Rectal smooth muscle tissue (tissue), 1 donor: Measurements from ENCODE around the gene CACNA2D3.

Experiments
- H3K27ac ChIP-seq: one replicate; pipeline ENCODE4 v1.7.0; 2013; ENCODE audit warnings: low read depth, low read length, inconsistent platforms
- H3K27me3 ChIP-seq: one replicate; pipeline ENCODE4 v1.7.0; 2013; ENCODE audit warnings: low read length; ENCODE audit not compliant: control insufficient read depth, insufficient read depth
- H3K36me3 ChIP-seq: one replicate; pipeline ENCODE4 v1.7.0; 2013; ENCODE audit warnings: low read length; ENCODE audit not compliant: control insufficient read depth, insufficient read depth
- H3K4me1 ChIP-seq: one replicate; pipeline ENCODE4 v1.7.0; 2013; ENCODE audit warnings: low read length; ENCODE audit not compliant: control insufficient read depth, insufficient read depth
- H3K4me3 ChIP-seq: one replicate; pipeline ENCODE4 v1.7.0; 2013; ENCODE audit warnings: low read length
- H3K9ac ChIP-seq: one replicate; pipeline ENCODE4 v1.7.0; 2013; ENCODE audit warnings: low read length

Gene CACNA2D3

DNA sequence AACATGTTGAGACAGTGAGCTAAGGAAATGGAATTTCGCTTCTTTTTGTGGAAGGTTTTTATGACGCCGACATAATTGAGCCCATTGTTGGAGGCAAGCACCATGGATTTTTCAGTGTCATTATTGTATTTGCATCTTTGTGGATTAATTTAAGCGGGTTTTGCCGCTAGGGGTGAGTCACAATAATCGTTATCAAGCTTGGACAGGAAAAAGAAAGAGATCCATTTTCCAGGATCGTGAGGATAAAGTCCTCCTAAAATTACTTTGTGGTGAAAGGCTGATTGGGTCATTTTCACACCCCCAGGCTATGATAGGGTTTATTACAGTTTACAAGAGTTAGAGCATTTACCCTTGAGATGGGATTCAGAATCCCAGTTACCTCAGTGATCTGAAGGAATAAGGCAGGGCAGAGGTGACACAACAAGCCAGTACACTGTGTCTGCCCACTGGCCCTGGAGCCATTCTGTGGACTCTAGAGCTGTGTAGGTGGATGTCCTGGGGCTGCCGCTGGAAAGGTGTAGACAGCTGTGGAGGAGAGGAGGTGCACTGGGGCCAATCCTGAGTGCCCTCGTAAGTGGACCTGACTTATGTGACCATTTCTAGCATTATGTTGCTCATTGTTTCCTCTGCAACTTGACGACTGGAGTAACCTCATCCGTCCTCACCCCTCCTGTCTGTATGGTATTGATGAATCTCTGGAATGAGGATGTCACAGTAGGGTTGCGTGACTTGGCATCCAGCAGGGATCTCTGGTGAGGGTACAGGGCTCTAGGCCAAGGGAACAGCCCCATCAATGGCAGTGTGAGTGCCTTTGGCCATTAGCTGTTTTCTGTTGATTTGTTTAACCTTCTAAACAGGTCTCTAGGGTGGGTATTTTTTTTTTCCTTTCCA is 435.4 kb downstream of the CACNA2D3 start:
- Histone ChIP-seq H3K4me3 (no peak overlapping the region), H3K4me1 (no peaks in the 10 kb centered on the region), H3K9ac (no peak overlapping the region), H3K27ac (no peak overlapping the region), H3K27me3 (no peaks in the 10 kb centered on the region), H3K36me3 (no peaks in the 10 kb centered on the region)

DNA sequence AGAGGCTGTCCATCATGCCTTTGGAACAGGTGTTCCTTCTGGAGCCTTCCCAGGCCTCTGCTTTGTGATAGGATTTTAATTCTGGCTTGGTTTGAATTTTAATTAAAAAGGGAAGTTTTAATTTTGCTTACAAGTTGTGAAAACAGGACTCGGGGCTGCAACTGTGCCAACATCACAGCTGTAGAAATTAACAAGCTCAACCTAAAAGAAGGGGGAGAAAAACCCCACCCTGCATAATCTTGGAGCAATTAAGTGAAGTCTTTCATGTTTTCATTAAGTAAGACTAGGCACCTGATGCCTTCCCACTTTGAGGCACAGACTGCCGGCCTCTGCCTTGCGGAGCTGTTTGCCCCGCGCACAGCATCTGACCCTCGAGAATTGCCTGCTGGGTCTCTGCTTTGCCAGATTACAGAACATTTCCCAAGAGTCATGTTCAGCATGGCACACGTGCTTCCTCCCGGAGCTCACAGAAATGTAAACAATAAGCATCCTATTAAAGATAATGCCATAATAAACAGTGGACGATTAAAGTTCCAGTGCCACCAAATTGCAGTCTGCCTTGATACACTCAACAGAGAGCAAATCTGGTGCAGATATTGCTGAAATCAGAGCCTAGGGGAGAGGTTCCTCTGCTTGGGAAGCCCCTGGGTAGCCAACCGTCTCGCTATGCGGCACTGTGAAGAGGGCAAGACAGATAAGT is 441.3 kb downstream of the CACNA2D3 start:
- no peak overlapping the region for H3K9ac ChIP-seq
- no peak overlapping the region for H3K4me3 ChIP-seq
- H3K27me3 ChIP-seq, result no peaks in the 10 kb centered on the region
- H3K36me3 ChIP-seq, result no peaks in the 10 kb centered on the region
- no peaks in the 10 kb centered on the region for H3K4me1 ChIP-seq
- H3K27ac ChIP-seq, result no peak overlapping the region

DNA sequence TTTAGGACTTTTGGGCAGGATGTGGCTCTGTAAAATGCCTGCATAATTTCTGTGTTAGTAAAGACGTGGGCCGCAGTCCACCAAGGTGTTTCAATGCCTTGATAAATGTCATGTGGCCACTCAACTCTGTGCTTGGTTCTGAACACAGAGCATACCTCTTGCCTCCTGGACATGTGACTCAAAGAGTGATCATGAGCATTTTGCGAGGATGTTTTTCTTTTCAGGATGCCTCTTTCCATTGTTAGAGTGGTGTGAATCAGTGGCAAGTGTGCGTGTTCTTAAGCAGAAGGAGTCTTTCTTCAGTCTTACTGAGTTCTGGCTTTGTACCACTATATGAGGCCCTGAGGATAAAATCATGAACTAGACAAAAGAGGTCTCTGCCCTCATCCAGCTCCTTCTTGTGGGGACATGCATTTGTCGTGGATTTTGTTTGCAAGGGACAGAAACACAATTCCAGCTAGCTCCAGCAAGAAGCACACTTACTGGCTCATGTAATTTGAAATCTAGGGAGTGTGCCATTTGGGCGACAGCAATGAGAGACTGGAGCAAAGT is 442.1 kb downstream of the CACNA2D3 start:
- Histone ChIP-seq H3K4me3 (no peak overlapping the region), H3K9ac (no peak overlapping the region), H3K27me3 (no peaks in the 10 kb centered on the region), H3K4me1 (no peaks in the 10 kb centered on the region), H3K36me3 (no peaks in the 10 kb centered on the region), H3K27ac (no peak overlapping the region)

DNA sequence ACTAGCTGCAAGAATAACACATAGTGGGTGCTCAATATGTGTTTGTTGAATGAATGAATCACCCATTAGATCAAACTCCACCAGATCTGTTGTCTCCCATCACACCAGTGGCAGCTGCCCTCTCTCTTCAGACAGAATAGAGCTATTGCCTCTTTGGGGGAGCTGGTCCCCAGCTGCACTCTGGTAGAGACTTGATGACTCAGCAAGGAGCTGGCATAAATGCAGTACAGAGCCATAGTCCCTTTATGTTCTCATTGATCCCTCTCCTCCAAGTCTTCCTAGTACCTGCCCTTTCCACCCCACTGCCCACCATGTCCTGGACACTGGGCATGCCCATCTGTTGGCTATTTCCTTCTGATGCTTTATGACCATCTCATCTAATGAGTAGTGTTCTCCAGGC is 443.6 kb downstream of the CACNA2D3 start:
- Histone ChIP-seq H3K4me1 (no peaks in the 10 kb centered on the region), H3K9ac (no peak overlapping the region), H3K27ac (no peak overlapping the region), H3K36me3 (no peaks in the 10 kb centered on the region), H3K27me3 (no peaks in the 10 kb centered on the region), H3K4me3 (no peak overlapping the region)

DNA sequence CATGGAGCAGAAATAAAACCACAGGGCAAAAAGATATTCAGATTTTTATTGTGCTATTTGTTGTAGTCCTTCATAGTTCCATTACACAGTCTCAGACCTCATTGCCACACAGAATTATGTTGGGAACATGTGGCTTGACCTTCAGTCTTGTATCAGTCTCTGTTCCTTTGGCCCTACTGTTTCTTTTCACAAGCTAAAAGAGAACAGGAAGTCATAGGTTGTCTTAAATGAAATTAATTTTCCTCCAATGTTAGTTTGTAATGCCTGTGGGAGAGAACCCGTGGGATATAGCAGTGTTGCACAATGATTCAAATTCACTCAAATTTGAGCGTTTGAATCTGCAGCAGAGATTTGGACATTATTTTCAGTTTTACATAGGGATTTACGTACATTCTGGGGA is 445.6 kb downstream of the CACNA2D3 start:
- Histone ChIP-seq H3K27me3 (no peaks in the 10 kb centered on the region), H3K36me3 (no peaks in the 10 kb centered on the region), H3K4me1 (no peaks in the 10 kb centered on the region), H3K27ac (no peak overlapping the region), H3K9ac (no peak overlapping the region), H3K4me3 (no peak overlapping the region)

DNA sequence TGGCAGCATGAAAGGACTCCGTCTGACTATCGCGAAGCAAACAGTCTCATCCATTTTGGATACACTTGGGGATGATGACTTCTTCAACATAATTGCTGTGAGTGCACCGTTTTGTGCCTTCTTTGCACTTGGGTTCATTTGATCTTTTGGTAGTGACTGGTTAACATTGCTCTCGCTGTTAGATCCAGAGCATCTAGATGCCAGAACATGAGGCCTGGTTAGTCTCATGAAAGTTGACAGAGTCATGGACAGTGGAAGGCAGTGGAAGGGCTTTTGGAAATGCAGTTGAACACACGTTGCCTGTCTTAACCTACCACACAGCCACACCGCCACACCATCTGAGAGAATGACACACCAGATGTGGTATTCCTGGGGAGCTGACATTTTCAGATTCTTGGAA is 447.7 kb downstream of the CACNA2D3 start:
- no peaks in the 10 kb centered on the region for H3K27me3 ChIP-seq

DNA sequence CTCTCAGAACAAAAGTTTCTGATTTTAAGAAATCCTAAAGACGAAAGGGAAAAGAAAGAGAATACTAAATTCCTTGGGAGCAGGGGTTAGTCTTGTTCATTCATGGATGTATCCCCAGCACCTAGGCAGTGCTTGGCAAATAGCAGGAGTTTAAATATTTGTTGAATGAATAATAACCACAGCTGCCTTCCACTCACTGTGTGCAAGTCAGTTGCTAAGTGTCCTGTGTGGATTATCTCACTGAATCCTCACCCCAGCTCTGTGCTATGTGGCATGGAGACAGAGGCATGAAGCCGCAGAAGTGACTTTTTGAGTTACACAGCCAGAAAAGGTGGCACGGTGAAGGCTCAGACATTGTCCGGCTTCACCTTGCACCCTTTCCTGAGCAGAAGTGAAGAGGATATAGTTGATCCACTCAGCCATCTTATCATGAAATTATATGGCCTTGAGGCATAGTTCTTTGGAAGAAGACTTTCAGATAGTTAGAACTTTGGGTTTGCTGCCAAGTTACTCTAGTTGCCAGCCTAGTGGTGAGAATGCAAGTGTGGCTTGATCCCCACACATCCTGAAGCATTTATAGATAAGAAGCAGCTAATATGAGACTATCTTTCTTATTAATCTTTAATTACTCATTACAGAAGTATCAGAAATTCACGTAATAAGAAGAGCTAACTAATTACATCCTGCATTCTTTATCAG is 450.0 kb downstream of the CACNA2D3 start:
- H3K27ac ChIP-seq, result no peak overlapping the region
- H3K4me3 ChIP-seq, result no peak overlapping the region
- H3K4me1 ChIP-seq, result no peaks in the 10 kb centered on the region
- no peak overlapping the region for H3K9ac ChIP-seq
- H3K27me3 ChIP-seq, result no peaks in the 10 kb centered on the region
- no peaks in the 10 kb centered on the region for H3K36me3 ChIP-seq

More for the DNA sequence above, 447.7 kb downstream of the CACNA2D3 start:
- Histone ChIP-seq H3K9ac (no peak overlapping the region), H3K4me3 (no peak overlapping the region), H3K4me1 (no peaks in the 10 kb centered on the region), H3K36me3 (no peaks in the 10 kb centered on the region), H3K27ac (no peak overlapping the region)

DNA sequence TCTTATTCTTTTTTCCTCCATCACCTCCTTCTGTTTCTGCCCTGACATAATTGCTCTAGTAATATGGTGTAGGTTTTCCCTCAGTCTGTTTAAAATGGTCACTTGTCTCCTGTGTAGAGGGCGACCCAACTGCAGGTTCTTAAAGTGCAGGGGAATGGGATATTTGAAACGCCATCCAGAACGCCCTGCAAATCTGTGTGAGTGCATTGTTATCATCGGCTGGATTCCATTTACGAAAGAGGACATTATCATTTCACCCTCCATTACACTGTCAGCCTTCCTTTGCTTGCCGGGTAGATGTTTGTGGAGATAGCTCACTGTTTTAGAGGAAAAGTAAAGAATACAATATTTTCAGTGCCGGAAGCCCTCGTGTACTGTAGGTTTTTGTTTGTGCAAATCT is 451.5 kb downstream of the CACNA2D3 start:
- H3K27ac ChIP-seq, result no peak overlapping the region
- no peak overlapping the region for H3K4me3 ChIP-seq
- H3K9ac ChIP-seq, result no peak overlapping the region
- H3K27me3 ChIP-seq, result no peaks in the 10 kb centered on the region
- H3K4me1 ChIP-seq, result no peaks in the 10 kb centered on the region
- H3K36me3 ChIP-seq, result no peaks in the 10 kb centered on the region

DNA sequence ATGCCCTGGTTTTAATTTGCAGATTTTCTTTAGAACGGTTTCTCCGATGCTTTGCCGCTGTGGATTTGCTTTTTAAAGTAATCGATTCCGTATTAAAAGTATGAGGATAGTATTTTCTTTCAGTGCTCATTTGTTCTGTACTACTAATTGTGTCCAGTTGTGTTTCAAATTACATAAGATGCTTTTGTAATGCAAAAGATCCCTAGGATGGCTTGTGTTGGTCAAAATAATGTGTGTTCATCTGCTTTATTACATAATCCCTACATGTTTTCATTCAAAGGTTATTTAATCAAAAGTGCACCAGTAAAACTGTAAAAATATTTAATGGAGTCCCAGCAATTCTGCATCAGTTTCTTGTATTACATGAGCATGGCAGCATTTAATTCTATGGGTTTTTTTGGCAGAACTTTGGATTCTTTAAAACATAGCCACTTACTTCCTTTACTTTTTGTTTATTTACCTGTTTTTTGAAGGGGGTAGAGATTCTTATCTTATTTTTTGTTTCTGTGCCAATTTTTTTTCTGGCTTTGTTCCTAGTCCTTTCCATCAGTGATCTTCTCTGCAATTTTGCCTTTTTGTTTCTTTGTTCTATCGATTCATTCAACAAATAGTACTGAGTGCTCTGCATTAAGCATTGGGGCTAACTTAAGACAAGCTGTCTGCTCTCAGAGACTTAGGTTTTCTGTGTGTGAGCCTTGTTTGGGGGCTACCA is 452.7 kb downstream of the CACNA2D3 start:
- Histone ChIP-seq H3K27ac (no peak overlapping the region), H3K4me1 (no peaks in the 10 kb centered on the region), H3K9ac (no peak overlapping the region), H3K27me3 (no peaks in the 10 kb centered on the region), H3K4me3 (no peak overlapping the region), H3K36me3 (no peaks in the 10 kb centered on the region)

DNA sequence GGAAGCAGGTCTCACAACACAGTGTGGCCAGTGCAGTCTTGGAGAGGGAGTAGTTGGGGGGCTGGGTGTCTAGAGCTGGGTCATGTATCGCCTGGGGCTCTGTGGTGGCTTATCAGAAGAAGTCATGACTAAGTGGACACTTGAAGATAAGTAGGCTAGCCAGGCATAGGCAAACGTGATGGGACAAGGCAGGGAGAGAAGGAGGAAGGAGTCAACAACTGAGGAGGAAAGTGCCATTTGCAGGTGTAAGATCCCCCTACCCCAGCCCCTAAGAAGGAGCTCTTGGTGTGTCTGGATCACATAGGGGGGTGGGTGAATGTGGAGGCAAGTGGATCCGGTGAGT is 453.2 kb downstream of the CACNA2D3 start:
- Histone ChIP-seq H3K27ac (no peak overlapping the region), H3K4me3 (no peak overlapping the region)

DNA sequence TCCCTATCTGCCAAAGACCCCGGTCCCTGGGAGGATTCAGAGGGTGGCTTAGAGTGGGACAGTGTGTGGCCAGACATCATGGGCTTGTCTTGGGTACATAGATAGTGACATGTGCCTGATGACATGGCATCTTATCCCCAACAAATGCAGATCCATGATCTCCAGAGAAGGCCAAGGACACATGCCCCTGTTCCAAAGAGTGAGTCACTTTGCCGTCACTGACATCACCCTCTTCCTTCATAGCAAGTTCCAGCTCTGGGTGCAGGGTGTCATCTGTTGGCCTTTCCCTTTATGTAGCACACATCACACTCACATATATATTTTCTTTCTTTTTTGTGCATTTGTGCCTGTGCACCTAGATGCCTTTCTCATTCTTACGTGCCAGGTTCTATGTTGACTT is 455.0 kb downstream of the CACNA2D3 start:
- H3K27ac ChIP-seq, result no peak overlapping the region
- no peaks in the 10 kb centered on the region for H3K36me3 ChIP-seq
- no peaks in the 10 kb centered on the region for H3K27me3 ChIP-seq
- H3K4me1 ChIP-seq, result no peaks in the 10 kb centered on the region
- H3K4me3 ChIP-seq, result no peak overlapping the region
- no peak overlapping the region for H3K9ac ChIP-seq

More for the DNA sequence above, 453.2 kb downstream of the CACNA2D3 start:
- Histone ChIP-seq H3K36me3 (no peaks in the 10 kb centered on the region), H3K4me1 (no peaks in the 10 kb centered on the region), H3K9ac (no peak overlapping the region), H3K27me3 (no peaks in the 10 kb centered on the region)

DNA sequence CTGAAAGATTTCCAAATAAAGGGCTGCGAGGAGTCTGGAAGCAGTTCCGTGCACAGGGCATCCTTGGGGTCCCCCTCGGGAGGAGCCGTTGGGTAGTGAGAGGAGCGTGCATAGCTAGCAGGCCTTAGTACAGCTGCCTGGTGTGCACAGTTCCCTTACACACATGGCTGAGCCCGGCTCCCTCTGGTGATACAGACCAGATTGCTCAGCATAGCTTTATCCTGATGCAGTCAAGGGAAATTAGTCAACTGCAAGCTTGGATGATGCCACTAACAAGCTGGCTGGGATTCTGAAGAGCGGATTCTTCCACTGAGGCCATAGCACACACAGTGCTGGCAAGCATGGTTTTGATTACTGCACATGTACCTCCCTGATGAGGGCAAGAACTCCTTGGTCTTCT is 456.1 kb downstream of the CACNA2D3 start:
- Histone ChIP-seq H3K4me1 (no peaks in the 10 kb centered on the region), H3K9ac (no peak overlapping the region), H3K27ac (no peak overlapping the region), H3K36me3 (no peaks in the 10 kb centered on the region), H3K4me3 (no peak overlapping the region), H3K27me3 (no peaks in the 10 kb centered on the region)
